M059J (cell line): Measurements from ENCODE around the gene ST13. TPM values are rescaled to one million over a fixed set of nuclear protein-coding genes. Genes with fewer than 3 reads are reported as not detected.
"Not testable (repeated sequence)": the region's sequence is repeated elsewhere in the genome, so short reads cannot be mapped to it uniquely, and the experiment has no call there.

Source experiments
- DNase-seq: peaks from one replicate; pipeline ENCODE4 v3.0.0-alpha.2; 2012; ENCODE audit warnings: low read depth
- total RNA-seq: library from RNA; depleted of rRNA; stranded (reverse); fragments of >200 nt; shearing (Covaris generic); gene quantifications from 2 replicates; pipeline ENCODE4 v1.2.3, GENCODE V29; 2014; rRNA removed

The ST13 gene
- total RNA-seq, 1 experiment from 2014 or later: 129 TPM

DNA sequence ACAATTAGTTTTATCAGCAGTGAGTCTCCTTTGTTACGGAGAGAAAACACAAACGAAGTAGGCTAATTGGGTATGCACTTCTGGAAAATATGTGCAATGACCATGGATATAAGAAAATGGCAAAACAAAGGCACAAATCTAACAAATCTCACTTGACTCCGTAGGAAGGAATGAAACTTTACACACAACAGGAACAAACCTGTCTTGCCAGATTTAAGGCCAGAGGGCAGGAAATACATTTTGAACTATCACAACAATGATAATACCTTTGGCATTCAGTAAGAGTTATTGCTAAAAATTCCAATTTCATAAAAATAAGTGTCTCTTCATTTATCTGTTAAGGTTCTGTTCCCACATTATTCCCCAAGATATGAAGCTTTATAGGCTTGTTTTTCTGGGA is 73.9 kb downstream of the ST13 start:
- no peak for DNase-seq

DNA sequence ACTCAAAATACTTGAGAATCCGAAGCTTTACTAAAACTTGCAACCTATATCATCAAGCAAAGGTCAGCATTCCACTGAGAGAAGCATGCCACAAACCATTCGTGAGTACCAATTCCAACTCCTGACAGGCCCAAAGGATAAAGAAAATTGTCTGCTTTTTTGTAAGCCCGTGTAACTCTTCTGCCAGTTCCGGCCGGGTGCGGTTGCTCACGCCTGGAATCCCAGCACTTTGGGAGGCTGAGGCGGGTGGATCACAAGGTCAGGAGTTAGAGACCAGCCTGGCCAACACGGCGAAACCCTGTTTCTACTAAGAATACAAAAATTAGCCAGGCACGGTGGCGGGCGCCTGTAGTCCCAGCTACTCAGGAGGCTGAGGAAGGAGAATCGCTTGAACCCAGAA is 74.7 kb downstream of the ST13 start:
- DNase-seq: not testable (repeated sequence)

Other genes starting within 250 kb of the ST13 start
- 25.4 and 25.8 TPM in 2 replicates for gene MRTFA, start 219.9 kb downstream of the ST13 start, total RNA-seq
- gene MCHR1, start 177.2 kb downstream of the ST13 start, total RNA-seq: 0.07 TPM in 1 of 2 replicates, not detected in the other
- gene SLC25A17, start 37.3 kb downstream of the ST13 start, total RNA-seq: 39.1 and 52.6 TPM in 2 replicates
- gene XPNPEP3, start 509 bp upstream of the ST13 start, total RNA-seq: 7.4 and 9.0 TPM in 2 replicates
- gene DNAJB7, start 5.5 kb upstream of the ST13 start, total RNA-seq: not detected in 2 replicates
- 67.1 and 68.5 TPM in 2 replicates for gene RBX1, start 94.7 kb upstream of the ST13 start, total RNA-seq
- gene EP300, start 236.0 kb upstream of the ST13 start, total RNA-seq: 20.1 and 25.2 TPM in 2 replicates